Neutrophil (primary cell): ENCODE results near the gene FKBP1B.

Experiments used
- H3K27ac ChIP-seq: fragments of 200-600 bp; sonication (generic); 2 replicates; pipeline ENCODE4 v1.5.1; 2016; ENCODE audit warnings: mild to moderate bottlenecking, moderate library complexity
- H3K27me3 ChIP-seq: fragments of 200-600 bp; sonication (generic); 2 replicates; pipeline ENCODE4 v1.6.0; 2016; ENCODE audit warnings: mild to moderate bottlenecking
- H3K36me3 ChIP-seq: fragments of 200-600 bp; sonication (generic); 2 replicates; pipeline ENCODE4 v1.5.1; 2017
- H3K4me1 ChIP-seq, 2 experiments: fragments of 200-600 bp in 1 of 2; sonication (generic) in 1 of 2; 1 replicate in 1 of 2; 2 replicates in 1 of 2; pipeline versions ENCODE4 v1.5.1 to v1.6.1; 2013 to 2016; ENCODE audit warnings: low read depth in 1 of 2, low read length in 1 of 2, mild to moderate bottlenecking in 1 of 2, moderate library complexity in 1 of 2; ENCODE audit not compliant: control insufficient read depth in 1 of 2, insufficient read depth in 1 of 2
- H3K4me3 ChIP-seq, 2 experiments: fragments of 200-600 bp in 1 of 2; sonication (generic) in 1 of 2; 1 replicate in 1 of 2; 2 replicates in 1 of 2; pipeline ENCODE4 v1.5.1; 2013 to 2016; ENCODE audit warnings: low read depth in 1 of 2, low read length in 1 of 2, mild to moderate bottlenecking in 1 of 2, moderate library complexity in 1 of 2
- H3K9me3 ChIP-seq: fragments of 200-600 bp; sonication (generic); 2 replicates; pipeline ENCODE4 v1.5.1; 2016
- CTCF ChIP-seq: fragments of 200-600 bp; sonication (generic); IDR thresholded peaks from 2 replicates; pipeline ENCODE4 v1.5.1; 2016; ENCODE audit warnings: antibody characterized with exemption

FKBP1B gene

DNA sequence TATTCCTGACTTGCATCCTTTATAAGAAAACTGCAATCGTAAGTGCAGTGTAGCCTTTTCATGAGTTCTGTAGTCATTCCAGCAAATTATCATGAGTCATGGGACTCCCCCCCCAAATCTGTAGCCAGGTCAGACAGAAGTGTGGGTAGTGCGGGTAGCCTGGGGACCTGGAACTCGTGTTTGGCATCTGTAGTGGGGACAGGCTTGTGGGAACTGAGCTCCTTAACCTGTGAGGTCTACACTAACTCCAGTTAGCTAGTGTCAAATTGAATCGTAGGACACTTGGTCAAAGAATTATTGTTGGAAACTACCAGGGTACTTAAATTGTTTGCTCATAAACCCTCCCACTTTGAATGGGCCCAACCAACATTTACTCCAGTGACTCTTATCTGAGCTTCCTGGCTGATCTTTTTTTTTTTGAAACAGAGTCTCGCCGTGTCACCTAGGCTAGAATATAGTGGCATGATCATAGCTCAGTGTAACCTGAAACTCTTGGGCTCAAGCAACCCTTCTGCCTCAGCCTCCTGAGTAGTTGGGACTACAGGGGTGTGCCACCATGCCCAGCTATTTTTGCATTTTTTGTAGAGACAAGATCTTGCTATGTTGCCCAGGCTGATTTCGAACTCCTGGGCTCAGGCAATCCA lies 61.2 kb downstream of the FKBP1B start:
- H3K9me3 ChIP-seq, result no peaks in the 10 kb centered on the region
- no peak for TF ChIP-seq CTCF
- H3K4me1 ChIP-seq, result no peaks in the 10 kb centered on the region
- no peak overlapping the region for H3K4me3 ChIP-seq
- H3K27me3 ChIP-seq, result no peaks in the 10 kb centered on the region
- no peak overlapping the region for H3K27ac ChIP-seq
- no peaks in the 10 kb centered on the region for H3K36me3 ChIP-seq

- Histone ChIP-seq H3K9me3 (no peaks in the 10 kb centered on the region), H3K27ac (no peak overlapping the region), H3K27me3 (no peaks in the 10 kb centered on the region), H3K4me1 (no peaks in the 10 kb centered on the region), H3K36me3 (no peaks in the 10 kb centered on the region), H3K4me3 (no peak overlapping the region)
- TF ChIP-seq CTCF, result no peak
These were observed 61.9 kb downstream of the FKBP1B start for GRCh38 chr2:24111407-24111901.
